Sciatic nerve (tissue), 2 donors: Measurements from ENCODE around the gene GNE. TPM values are rescaled to one million over a fixed set of nuclear protein-coding genes. Genes with fewer than 3 reads are reported as not detected.
"Not testable (repeated sequence)": the region's sequence is repeated elsewhere in the genome, so short reads cannot be mapped to it uniquely, and the experiment has no call there.

Source experiments
- ATAC-seq: fragments of 200-7000 bp; cut with Tn5 transposase; one replicate; pipeline ENCODE4 v1.9.1; 2020; ENCODE audit warnings: mild to moderate bottlenecking, moderate library complexity
- DNase-seq: peaks from one replicate; pipeline ENCODE4 v3.0.0-alpha.2; 2020; ENCODE audit warnings: low spot score
- intact Hi-C: fragments of 100-400 bp; cut with DNase I; formaldehyde crosslinking; loops from one replicate; pipeline ENCODE4 v1.14.2; 2022
- total RNA-seq: library from RNA; stranded (reverse); fragmentation: NEBNext Ultra II Directional; extraction: Animal tissue kit (Norgen Biotek cat#: 25700); gene quantifications from one replicate; pipeline ENCODE4 v1.2.1, GENCODE V29; 2021
- donor health status: DM: no; HTN: no; CAD: no.
- donor health status: DM: no; HTN: no; CAD: no.

Gene GNE
- total RNA-seq, 1 donor from 2014 or later: 26.0 TPM

GRCh38 chr9:36275060-36275459 is 16.8 kb upstream of the GNE start:
- intact Hi-C loops: no loop called here
- ATAC-seq (no peak), DNase-seq (no peak)

- ATAC-seq, DNase-seq, intact Hi-C loops: not testable (repeated sequence)
Measured at GRCh38 chr9:36273354-36273753, 15.1 kb upstream of the GNE start.

- intact Hi-C loops: no loop called here
- no peak for ATAC-seq
- no peak for DNase-seq
Measured at GRCh38 chr9:36268007-36268427, 9.8 kb upstream of the GNE start.

DNA sequence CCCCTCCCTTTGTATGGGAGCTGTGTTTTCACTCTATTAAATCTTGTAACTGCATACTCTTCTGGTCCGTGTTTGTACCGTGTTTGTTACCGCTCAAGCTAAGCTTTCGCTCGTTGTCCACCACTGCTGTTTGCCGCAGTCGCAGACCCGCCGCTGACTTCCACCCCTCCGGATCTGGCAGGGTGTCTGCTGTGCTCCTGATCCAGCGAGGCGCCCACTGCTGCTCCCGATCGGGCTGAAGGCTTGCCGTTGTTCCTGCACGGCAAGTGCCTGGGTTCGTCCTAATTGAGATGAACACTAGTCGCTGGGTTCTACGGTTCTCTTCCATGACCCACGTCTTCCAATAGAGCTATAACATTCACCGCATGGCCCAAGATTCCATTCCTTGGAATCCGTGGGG is 6.6 kb upstream of the GNE start:
- intact Hi-C loops: no loop called here
- no peak for DNase-seq
- ATAC-seq: no peak

DNA sequence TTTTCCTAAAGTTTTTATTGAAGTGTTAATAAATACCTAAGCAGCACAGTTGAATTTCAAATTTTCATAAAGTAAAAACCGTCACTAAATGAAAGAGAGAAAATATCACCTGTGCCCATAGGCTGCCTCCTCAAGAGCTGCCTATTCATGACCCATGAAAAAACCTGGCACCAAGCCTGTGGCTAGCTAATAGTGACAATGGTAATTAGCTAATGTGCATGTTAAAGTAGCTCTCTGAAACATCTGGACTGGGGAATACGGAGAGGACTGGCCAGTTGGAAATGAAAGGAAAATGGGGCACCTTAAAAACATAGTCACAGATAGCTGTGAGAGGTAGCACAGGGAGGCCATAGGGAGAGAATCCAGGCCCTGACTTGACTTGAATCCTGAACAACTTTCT is 5.4 kb upstream of the GNE start:
- intact Hi-C loops: no loop called here
- ATAC-seq: no peak

GRCh38 chr9:36258996-36259533 is 817 bp upstream of the GNE start:
- intact Hi-C loops: loop anchor here (10.0 kb wide), 1 partner anchor 66 kb away; no protein-coding TSS in a partner anchor
- DNase-seq: no peak
- ATAC-seq: no peak

More for the DNA sequence above, 5.4 kb upstream of the GNE start:
- DNase-seq: no peak

DNA sequence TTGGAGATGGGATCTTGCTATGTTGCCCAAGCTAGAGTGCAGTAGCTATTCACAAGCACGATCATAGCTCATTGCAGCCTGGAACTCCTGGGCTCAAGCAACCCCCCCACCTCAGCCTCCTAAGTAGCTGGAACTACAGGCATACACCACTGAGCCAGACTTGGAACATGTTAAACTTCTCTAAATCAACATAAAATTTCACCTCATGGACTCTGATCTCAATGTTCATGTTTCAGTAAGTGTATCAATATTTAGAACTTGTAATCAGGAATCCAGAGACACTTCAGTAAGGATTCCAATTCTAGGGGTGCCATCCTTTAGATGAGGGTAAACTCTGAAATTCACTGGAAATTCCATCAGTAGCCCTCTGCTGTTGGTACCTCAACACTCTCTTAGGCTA is 6.8 kb downstream of the GNE start:
- intact Hi-C loops: loop anchor here (10.0 kb wide), 1 partner anchor 73 kb away; no protein-coding TSS in a partner anchor
- ATAC-seq (no peak), DNase-seq (no peak)

GRCh38 chr9:36250079-36250478 is 8.2 kb downstream of the GNE start:
- DNase-seq: no peak
- no peak for ATAC-seq
- intact Hi-C loops: loop anchor here (10.0 kb wide), 1 partner anchor 75 kb away; no protein-coding TSS in a partner anchor

DNA sequence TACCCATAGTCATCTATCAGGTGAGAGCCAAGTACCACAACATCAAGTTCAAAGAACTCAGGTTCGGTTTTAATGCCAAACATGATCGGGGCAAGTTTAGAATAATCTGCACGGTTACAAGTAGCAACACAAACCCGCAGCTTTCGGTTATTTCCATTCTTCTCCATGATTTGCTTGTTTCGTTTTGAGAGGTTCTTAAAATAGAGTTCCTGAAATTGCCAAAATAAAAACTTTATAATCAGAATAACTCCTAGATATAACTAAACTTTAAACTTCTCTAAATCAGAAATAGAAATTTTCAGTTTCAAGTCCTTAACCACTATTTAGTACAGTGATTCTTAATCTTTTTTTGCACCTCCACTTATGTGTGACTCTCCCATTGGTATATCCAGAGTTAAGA is 9.1 kb downstream of the GNE start:
- intact Hi-C loops: no loop called here

GRCh38 chr9:36248061-36248460 is 10.2 kb downstream of the GNE start:
- DNase-seq, intact Hi-C loops, ATAC-seq: not testable (repeated sequence)

More for the DNA sequence above, 9.1 kb downstream of the GNE start:
- no peak for DNase-seq
- ATAC-seq: no peak

DNA sequence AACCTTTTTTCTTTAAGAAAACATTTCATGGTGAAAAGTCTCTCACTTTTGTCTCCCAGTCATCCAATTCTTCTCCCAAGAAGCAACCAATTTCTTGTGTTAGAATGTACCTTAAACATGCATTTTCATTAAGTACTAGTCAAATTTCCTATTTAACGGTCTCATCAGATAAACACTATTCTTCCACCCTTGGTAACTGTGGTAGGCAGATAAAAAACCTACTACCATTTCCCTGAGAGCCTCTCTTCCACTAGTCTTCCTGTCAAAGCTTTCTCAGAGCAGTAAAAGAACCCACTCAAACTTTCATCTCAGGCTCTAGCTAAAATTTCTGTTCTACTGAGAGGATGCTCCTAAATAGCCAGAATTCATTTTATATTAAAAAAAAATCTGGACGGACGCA is 10.9 kb downstream of the GNE start:
- no peak for DNase-seq
- ATAC-seq: no peak
- intact Hi-C loops: no loop called here

DNA sequence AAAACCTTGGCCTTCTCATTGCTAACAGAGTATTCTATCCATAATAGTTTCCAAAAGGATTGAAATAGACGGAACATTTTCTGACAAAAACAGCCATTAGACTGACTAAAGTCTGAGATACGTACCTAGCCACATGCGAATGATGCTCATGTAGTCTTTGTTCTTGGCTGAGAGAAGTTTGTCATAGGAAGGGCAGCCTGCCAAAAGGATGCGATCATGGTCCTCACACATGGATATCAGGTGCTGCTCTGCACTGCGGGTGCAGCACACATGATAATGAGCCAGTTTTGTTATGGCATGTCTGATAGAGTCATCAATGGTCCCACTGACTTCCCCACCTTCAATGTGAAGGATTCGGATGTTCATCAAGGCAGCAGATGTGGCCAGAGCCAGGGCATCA is 12.3 kb downstream of the GNE start:
- DNase-seq: no peak
- no peak for ATAC-seq
- intact Hi-C loops: no loop called here

DNA sequence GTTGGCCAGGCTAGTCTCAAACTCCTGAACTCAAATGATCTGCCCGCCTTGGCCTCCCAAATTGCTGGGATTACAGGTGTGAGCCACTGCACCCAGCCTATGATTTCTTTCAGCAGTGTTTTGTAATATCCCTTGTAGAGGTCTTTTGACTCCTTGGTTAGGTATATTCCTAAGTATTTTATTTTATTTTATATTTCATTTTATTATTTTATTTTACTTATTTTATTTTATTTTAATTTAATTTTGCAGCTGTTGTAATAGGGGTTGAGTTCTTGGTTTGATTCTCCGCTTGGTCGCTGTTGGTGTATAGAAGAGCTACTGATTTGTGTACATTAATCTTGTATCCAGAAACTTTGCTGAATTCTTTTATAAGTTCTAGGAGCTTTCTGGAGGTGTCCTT is 18.6 kb downstream of the GNE start:
- intact Hi-C loops, DNase-seq, ATAC-seq: not testable (repeated sequence)

GRCh38 chr9:36239205-36239604 is 19.0 kb downstream of the GNE start:
- intact Hi-C loops, ATAC-seq, DNase-seq: not testable (repeated sequence)

DNA sequence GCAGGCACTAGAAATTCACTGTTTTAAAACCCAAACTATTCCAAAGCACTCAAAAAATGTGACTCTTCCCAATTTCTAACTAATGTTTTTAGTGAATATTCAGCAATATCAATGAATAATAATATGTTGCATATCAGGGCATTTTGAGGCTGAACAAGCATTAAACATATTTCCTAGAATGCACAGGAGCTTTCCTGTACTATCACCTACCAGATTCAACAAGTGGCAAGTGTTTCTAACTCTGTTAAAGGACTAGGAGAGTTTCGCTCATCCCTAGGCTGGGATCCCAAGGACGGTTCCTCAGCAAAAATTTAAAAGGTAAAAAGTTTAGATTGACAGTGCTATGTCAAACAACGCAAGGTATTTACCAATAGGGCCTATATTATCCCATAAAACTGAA is 21.0 kb downstream of the GNE start:
- DNase-seq (no peak), ATAC-seq (no peak)
- intact Hi-C loops: no loop called here

GRCh38 chr9:36222449-36222848 is 35.8 kb downstream of the GNE start:
- intact Hi-C loops: no loop called here

DNA sequence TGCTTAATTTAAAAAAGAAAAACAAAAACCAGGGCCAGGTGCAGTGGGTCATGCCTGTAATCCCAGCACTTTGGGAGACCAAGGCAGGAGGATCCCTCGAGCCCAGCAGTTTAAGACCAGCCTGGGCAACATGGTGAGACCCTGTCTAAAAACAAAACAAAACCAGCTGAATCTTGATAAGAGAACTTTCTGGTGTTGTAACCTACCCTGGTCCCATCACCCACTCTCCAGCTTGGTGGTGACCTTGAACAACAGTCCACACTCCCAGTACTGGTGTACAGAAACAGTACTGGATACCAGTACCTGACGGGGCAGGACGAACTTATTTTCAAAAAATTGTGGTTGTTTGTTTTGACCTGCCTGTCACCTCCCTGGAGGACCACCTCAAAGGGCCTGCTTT is 36.6 kb downstream of the GNE start:
- DNase-seq: no peak
- ATAC-seq: no peak
- intact Hi-C loops: no loop called here

More at GRCh38 chr9:36222449-36222848, 35.8 kb downstream of the GNE start:
- DNase-seq (no peak), ATAC-seq (no peak)

GRCh38 chr9:36218411-36218901 is 39.8 kb downstream of the GNE start:
- DNase-seq (no peak), ATAC-seq (no peak)
- intact Hi-C loops: no loop called here

DNA sequence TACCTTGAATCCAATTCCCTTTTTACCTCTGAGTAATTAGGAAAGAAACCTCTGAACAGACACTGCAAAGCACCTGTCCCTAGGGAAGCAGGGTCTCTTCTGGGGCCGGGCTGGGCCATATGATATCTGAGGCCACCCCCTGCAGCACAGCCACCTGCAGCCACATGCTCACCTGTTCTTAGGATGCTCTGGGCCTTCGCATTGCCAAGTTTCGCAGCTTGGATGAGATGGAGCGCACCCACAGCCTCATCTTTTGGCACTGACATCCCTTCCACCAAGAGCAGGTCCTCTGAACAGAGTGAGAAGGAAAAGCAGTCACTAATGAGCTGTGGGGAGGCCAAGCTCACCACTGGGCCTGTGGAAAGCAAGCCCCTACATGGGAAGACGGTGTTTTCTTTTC is 40.2 kb downstream of the GNE start:
- ATAC-seq: no peak
- intact Hi-C loops: no loop called here
- DNase-seq: no peak

GRCh38 chr9:36217256-36217968 is 40.8 kb downstream of the GNE start:
- intact Hi-C loops: no loop called here
- no peak for DNase-seq
- no peak for ATAC-seq
